Fibroblast of the aortic adventitia (primary cell): Measurements from ENCODE around the gene EXOC3. TPM values are rescaled to one million over a fixed set of nuclear protein-coding genes. Genes with fewer than 3 reads are reported as not detected.

Source experiments
- DNase-seq: peaks from one replicate; pipeline ENCODE4 v3.0.0-alpha.2; 2010; ENCODE audit warnings: low read depth
- H3K4me3 ChIP-seq: 2 replicates; pipeline ENCODE4 v1.5.1; 2011; ENCODE audit warnings: low read depth, mild to moderate bottlenecking, control low read depth, low read length, moderate library complexity
- CTCF ChIP-seq: IDR thresholded peaks from 2 replicates; pipeline ENCODE4 v1.5.1; 2011; ENCODE audit warnings: mild to moderate bottlenecking, low read length, control low read depth, inconsistent platforms; ENCODE audit not compliant: insufficient read depth
- total RNA-seq: library from RNA; depleted of rRNA; stranded (reverse); fragments of >200 nt; gene quantifications from 2 replicates; pipeline ENCODE4 v1.2.3, GENCODE V29; 2012; ENCODE audit warnings: low replicate concordance

Gene EXOC3
- total RNA-seq, 1 donor = 39.8 TPM

GRCh38 chr5:447501-447900 is 4.5 kb downstream of the EXOC3 start:
- DNase-seq = no peak
- TF ChIP-seq CTCF = no peak

GRCh38 chr5:448061-448765 is 5.2 kb downstream of the EXOC3 start:
- TF ChIP-seq CTCF = no peak
- no peak for DNase-seq
- no peak overlapping the region for H3K4me3 ChIP-seq

More at GRCh38 chr5:447501-447900, 4.5 kb downstream of the EXOC3 start:
- H3K4me3 ChIP-seq = no peak overlapping the region

- TF ChIP-seq CTCF = no peak
- H3K4me3 ChIP-seq = no peak overlapping the region
- DNase-seq = no peak
These were observed 5.8 kb downstream of the EXOC3 start for GRCh38 chr5:448766-449090.

GRCh38 chr5:449151-449550 is 6.2 kb downstream of the EXOC3 start:
- H3K4me3 ChIP-seq = no peak overlapping the region
- no peak for DNase-seq
- no peak for TF ChIP-seq CTCF

GRCh38 chr5:451587-452458 is 8.8 kb downstream of the EXOC3 start:
- TF ChIP-seq CTCF = no peak
- DNase-seq = no peak
- no peak overlapping the region for H3K4me3 ChIP-seq

GRCh38 chr5:452978-453710 is 10.2 kb downstream of the EXOC3 start:
- no peak overlapping the region for H3K4me3 ChIP-seq
- no peak for TF ChIP-seq CTCF
- DNase-seq = no peak
